ENCODE results near the gene RTF2.

GRCh38 chr20:56488566-56488965, 20.1 kb downstream of the RTF2 start:
- TF ChIP-seq CTCF (IDR thresholded peaks at IDR 0.05) = no peak
- TF ChIP-seq EZH2phosphoT487 (IDR thresholded peaks at IDR 0.05) = no peak
